Lung (tissue), 12 donors: ENCODE measurements around the gene NME5. TPM values are rescaled to one million over a fixed set of nuclear protein-coding genes. Genes with fewer than 3 reads are reported as not detected.
"Not testable (repeated sequence)": the region's sequence is repeated elsewhere in the genome, so short reads cannot be mapped to it uniquely, and the experiment has no call there.

Experiments used
- ATAC-seq: fragments of 200-7000 bp; cut with Tn5 transposase; one replicate; pipeline ENCODE4 v1.9.1; 2020; ENCODE audit warnings: moderate number of reproducible peaks; ENCODE audit not compliant: insufficient read depth, low FRiP score
- DNase-seq, 3 donors: peaks; one replicate each; pipeline ENCODE4 v3.0.0-alpha.2; 2013 to 2017
- H3K27ac ChIP-seq, 2 donors: one replicate each; pipeline ENCODE4 v1.5.1; 2013; ENCODE audit warnings: mild to moderate bottlenecking in 2 of 2, moderate library complexity in 2 of 2, control low read depth in 1 of 2, inconsistent platforms in 1 of 2, low read depth in 1 of 2, low read length in 1 of 2
- H3K27me3 ChIP-seq, 3 donors: one replicate each; pipeline ENCODE4 v1.5.1; 2013; ENCODE audit warnings: low read length in 2 of 3; ENCODE audit not compliant: control insufficient read depth in 3 of 3, insufficient read depth in 3 of 3
- H3K36me3 ChIP-seq, 4 donors: one replicate each; pipeline ENCODE4 v1.5.1; 2013; ENCODE audit warnings: low read length in 4 of 4, mild to moderate bottlenecking in 1 of 4, moderate library complexity in 1 of 4; ENCODE audit not compliant: control insufficient read depth in 4 of 4, insufficient read depth in 4 of 4
- H3K4me1 ChIP-seq, 5 donors: one replicate each; pipeline ENCODE4 v1.5.1; 2013; ENCODE audit warnings: low read length in 5 of 5, mild to moderate bottlenecking in 2 of 5, moderate library complexity in 1 of 5; ENCODE audit not compliant: control insufficient read depth in 5 of 5, insufficient read depth in 5 of 5
- H3K4me3 ChIP-seq: one replicate; pipeline ENCODE4 v1.5.1; 2013; ENCODE audit warnings: mild to moderate bottlenecking, control low read depth, moderate library complexity
- H3K9ac ChIP-seq, 2 donors: one replicate each; pipeline ENCODE4 v1.5.1; 2013; ENCODE audit warnings: low read length in 2 of 2, control low read depth in 1 of 2; ENCODE audit not compliant: insufficient read depth in 1 of 2
- H3K9me3 ChIP-seq, 4 donors: one replicate each; pipeline ENCODE4 v1.5.1; 2013; ENCODE audit warnings: low read length in 3 of 4, mild to moderate bottlenecking in 1 of 4, moderate library complexity in 1 of 4; ENCODE audit not compliant: control insufficient read depth in 4 of 4, insufficient read depth in 3 of 4
- WGBS, 2 donors: extraction: QIAGEN DNeasy Blood & Tissue Kit; methylation state at CpG; one replicate each; pipeline ENCODE4 v1.1.7; 2013; 5-methylcytosine and 5-hydroxymethylcytosine counted together
- polyA plus RNA-seq, 2 donors: library from polyadenylated mRNA; stranded (reverse); fragments of 200-250 nt; gene quantifications; one replicate each; pipeline ENCODE4 v1.2.1, GENCODE V29; 2013
- total RNA-seq, 2 donors: library from RNA; depleted of rRNA in 1 of 2; stranded (reverse); fragments of >200 nt in 1 of 2; gene quantifications; one replicate each; pipeline ENCODE4 v1.2.1, GENCODE V29; 2014 to 2021
- TF ChIP-seq, protein P1 (sequence below): IDR thresholded peaks from 2 replicates; pipeline ENCODE4 v1.5.1; 2012; ENCODE audit warnings: mild to moderate bottlenecking; ENCODE audit errors: control extremely low read depth, extremely low read depth
- donor health status: control.
- donor health status: control.
- donor health status: Bipolar disorder and iron deficiency.
- donor health status: healthy.
- donor health status: DM: yes; HTN: yes; CAD: no.

NME5 gene
- total and polyA plus RNA-seq, 4 donors = 9.6 to 15.8 (median 12.9) TPM

DNA sequence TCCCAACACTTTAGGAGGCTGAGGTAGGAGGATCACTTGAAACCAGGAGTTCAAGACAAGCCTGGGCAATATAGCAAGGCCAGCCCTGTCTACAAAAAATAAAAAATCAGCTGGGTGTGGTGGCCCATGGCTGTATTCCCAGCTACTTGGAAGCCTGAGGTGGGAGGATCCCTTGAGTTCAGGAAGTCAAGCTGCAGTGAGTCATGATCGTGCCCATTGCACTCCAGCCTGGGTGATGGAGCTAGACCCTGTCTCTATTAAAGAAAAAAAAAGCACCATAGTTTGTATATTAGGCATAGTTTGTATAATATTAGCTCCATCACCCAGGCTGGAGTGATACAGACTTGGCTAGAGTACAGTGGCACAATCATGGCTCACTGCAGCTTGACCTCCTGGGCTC is 9.6 kb upstream of the NME5 start:
- Histone ChIP-seq H3K9ac (no peak overlapping the region), H3K4me1 (no peaks in the 10 kb centered on the region), H3K9me3 (no peaks in the 10 kb centered on the region), H3K36me3 (no peaks in the 10 kb centered on the region), H3K4me3 (no peak overlapping the region), H3K27ac (no peak overlapping the region), H3K27me3 (no peaks in the 10 kb centered on the region)
- ATAC-seq (no peak), DNase-seq (no peak)
- TF ChIP-seq, protein P1, sequence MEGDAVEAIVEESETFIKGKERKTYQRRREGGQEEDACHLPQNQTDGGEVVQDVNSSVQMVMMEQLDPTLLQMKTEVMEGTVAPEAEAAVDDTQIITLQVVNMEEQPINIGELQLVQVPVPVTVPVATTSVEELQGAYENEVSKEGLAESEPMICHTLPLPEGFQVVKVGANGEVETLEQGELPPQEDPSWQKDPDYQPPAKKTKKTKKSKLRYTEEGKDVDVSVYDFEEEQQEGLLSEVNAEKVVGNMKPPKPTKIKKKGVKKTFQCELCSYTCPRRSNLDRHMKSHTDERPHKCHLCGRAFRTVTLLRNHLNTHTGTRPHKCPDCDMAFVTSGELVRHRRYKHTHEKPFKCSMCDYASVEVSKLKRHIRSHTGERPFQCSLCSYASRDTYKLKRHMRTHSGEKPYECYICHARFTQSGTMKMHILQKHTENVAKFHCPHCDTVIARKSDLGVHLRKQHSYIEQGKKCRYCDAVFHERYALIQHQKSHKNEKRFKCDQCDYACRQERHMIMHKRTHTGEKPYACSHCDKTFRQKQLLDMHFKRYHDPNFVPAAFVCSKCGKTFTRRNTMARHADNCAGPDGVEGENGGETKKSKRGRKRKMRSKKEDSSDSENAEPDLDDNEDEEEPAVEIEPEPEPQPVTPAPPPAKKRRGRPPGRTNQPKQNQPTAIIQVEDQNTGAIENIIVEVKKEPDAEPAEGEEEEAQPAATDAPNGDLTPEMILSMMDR = no peak
- WGBS, 2 donors = 35 to 59% methylated on average over 1 of the region's 1 CpG

DNA sequence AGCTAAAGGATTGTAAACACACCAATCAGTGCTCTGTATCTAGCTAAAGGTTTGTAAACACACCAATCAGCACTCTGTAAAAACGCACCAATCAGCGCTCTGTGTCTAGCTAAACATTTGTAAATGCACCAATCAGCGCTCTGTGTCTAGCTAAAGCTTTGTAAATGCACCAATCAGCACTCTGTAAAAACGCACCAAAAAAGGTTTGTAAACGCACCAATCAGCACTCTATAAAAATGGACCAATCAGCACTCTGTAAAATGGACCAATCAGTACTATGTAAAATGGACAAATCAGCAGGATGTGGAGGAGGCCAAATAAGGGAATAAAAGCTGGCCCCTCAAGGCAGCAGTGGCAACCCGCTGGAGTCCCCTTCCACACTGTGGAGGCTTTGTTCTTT is 4.3 kb upstream of the NME5 start:
- DNase-seq, H3K27me3 ChIP-seq, H3K4me3 ChIP-seq, H3K36me3 ChIP-seq, H3K9ac ChIP-seq, H3K9me3 ChIP-seq, ATAC-seq, H3K4me1 ChIP-seq, H3K27ac ChIP-seq: not testable (repeated sequence)
- WGBS, 2 donors = 91% methylated on average over 6 of the region's 6 CpGs

DNA sequence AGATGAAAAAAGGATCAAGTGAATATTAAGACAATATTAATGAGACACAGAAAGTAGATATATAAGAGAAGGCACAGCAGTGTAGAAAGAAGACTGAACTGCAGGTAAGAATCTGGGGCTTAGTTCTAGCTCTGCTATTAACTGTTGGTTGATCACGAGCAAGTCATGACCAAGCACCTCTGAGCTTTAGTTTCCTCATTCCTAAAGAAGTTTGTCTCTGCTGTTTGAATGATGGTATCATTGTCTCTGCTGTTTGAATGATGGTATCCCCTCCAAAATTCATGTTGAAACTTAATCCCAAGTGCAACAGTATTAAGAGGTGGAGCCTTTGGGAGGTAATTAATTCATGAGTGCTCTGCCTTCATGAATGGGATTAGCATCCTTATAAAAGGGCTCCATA is 2.5 kb upstream of the NME5 start:
- ATAC-seq (no peak), DNase-seq (no peak)
- no peaks in the 10 kb centered on the region for H3K27me3 ChIP-seq
- H3K4me3 ChIP-seq = no peak overlapping the region
- H3K9ac ChIP-seq = no peak overlapping the region
- no peaks in the 10 kb centered on the region for H3K9me3 ChIP-seq
- H3K36me3 ChIP-seq = no peaks in the 10 kb centered on the region
- H3K4me1 ChIP-seq = peaks cover 0 to 3% (median 0%) of the 10 kb centered on the region in 5 donors
- 40 to 67% methylated on average over 1 of the region's 1 CpG for WGBS, 2 donors
- no peak overlapping the region for H3K27ac ChIP-seq
- TF ChIP-seq, protein P1 = no peak

DNA sequence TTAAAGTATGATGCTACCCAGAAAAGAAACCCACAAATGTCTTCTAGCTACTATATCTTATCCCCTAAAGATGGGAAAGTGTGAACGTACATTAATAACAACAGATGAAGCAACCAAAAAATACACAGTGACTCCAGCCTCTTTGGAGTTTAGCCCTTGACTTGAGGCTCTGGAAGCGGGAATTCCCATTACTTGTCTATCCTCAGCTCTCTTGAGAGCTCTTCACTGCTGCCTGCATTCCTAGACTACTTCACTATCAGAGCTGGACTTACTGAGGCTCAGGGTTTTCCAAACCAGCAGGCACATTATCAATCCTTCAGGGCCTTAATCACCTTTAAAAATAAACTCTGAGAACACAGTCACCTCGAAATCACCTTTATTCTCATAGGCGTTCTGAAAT is 1.0 kb upstream of the NME5 start:
- no peak for DNase-seq
- H3K9ac ChIP-seq = no peak overlapping the region
- H3K9me3 ChIP-seq = no peaks in the 10 kb centered on the region
- no peak overlapping the region for H3K4me3 ChIP-seq
- H3K36me3 ChIP-seq = no peaks in the 10 kb centered on the region
- 64 to 75% methylated on average over 4 of the region's 4 CpGs for WGBS, 2 donors
- peaks cover 0 to 3% (median 0%) of the 10 kb centered on the region in 5 donors for H3K4me1 ChIP-seq
- H3K27me3 ChIP-seq = no peaks in the 10 kb centered on the region
- no peak overlapping the region for H3K27ac ChIP-seq
- ATAC-seq = no peak
- TF ChIP-seq, protein P1 = no peak
